ENCODE data around the gene MYCN. TPM values are rescaled to one million over a fixed set of nuclear protein-coding genes. Genes with fewer than 3 reads are reported as not detected.
A peak's percentile ranks its signal among the peaks of the same experiment; 100 is the strongest.

Gene MYCN
- total and polyA plus RNA-seq, 2 of the 4 experiments (the other 2 are of a cell fraction) = not detected

DNA sequence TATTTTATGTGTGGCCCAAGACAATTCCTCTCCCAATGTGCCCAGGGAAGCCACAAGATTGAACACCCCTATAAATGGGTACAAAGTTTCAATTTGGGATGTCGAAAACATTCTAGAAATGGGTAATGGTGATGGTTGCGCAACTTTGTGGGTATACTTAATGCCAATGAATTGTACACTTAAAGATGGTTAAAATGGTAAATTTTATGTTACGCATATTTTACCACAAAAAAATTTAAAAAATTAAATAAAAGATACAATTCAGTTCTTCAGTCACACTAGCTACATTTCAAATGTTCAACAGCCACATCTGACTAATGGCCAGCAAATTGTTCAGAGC lies 34.9 kb downstream of the MYCN start:
- H2AK5ac ChIP-seq (ENCODE audit: low read depth, low read length) = no peak overlapping the region
- H3K4me1 ChIP-seq (ENCODE audit: control insufficient read depth, insufficient read depth, low read length) = no peaks in the 10 kb centered on the region
- ATAC-seq (ENCODE audit: low read depth) (no peak), DNase-seq (no peak)
- no peaks in the 10 kb centered on the region for H4K20me1 ChIP-seq (ENCODE audit: insufficient read depth, low read length)
- H3K9ac ChIP-seq (ENCODE audit: low read depth, low read length) = no peak overlapping the region
- ChIA-PET POLR2A (ENCODE audit: unreplicated experiment) (no interaction called here), CTCF (no interaction called here)
- H3K27me3 ChIP-seq (ENCODE audit: control insufficient read depth, insufficient read depth, low read length) = no peaks in the 10 kb centered on the region
- H3K23ac ChIP-seq (ENCODE audit: low read depth, low read length) = no peak overlapping the region
- H3K9me3 ChIP-seq (ENCODE audit: control insufficient read depth, insufficient read depth, low read length) = peaks cover 23% of the 10 kb centered on the region
- in situ Hi-C loops (cut with MboI; ENCODE audit: low sequenced_read_pairs) = no loop called here
- H3K36me3 ChIP-seq (ENCODE audit: control insufficient read depth, insufficient read depth, low read length) = no peaks in the 10 kb centered on the region
- H3K27ac ChIP-seq (ENCODE audit: insufficient read depth, low read length) = no peak overlapping the region
- no peak overlapping the region for H4K5ac ChIP-seq (ENCODE audit: low read depth, low read length)
- no peaks in the 10 kb centered on the region for H3K9me1 ChIP-seq (ENCODE audit: insufficient read depth, low read length)
- H2BK120ac ChIP-seq (ENCODE audit: low read depth, low read length) = no peak overlapping the region
- no TSS peak for BruUV-seq (replicated peaks)
- no peak overlapping the region for H3K4me2 ChIP-seq (ENCODE audit: low read depth, low read length)
- intact Hi-C loops (cut with micrococcal nuclease) = no loop called here
- no peak overlapping the region for H2BK15ac ChIP-seq (ENCODE audit: low read depth, low read length)
- TF ChIP-seq MXI1 (IDR thresholded peaks at IDR 0.05; ENCODE audit: borderline replicate concordance, low read depth, low read length) (no peak), CEBPB (IDR thresholded peaks at IDR 0.05; ENCODE audit: low read depth, low read length) (peak; percentile 81), NFE2L2 (IDR thresholded peaks at IDR 0.05; ENCODE audit: low read depth, low read length) (no peak), MAZ (IDR thresholded peaks at IDR 0.05; ENCODE audit: borderline replicate concordance, low read depth, low read length) (no peak)
- TF ChIP-seq, protein P1, sequence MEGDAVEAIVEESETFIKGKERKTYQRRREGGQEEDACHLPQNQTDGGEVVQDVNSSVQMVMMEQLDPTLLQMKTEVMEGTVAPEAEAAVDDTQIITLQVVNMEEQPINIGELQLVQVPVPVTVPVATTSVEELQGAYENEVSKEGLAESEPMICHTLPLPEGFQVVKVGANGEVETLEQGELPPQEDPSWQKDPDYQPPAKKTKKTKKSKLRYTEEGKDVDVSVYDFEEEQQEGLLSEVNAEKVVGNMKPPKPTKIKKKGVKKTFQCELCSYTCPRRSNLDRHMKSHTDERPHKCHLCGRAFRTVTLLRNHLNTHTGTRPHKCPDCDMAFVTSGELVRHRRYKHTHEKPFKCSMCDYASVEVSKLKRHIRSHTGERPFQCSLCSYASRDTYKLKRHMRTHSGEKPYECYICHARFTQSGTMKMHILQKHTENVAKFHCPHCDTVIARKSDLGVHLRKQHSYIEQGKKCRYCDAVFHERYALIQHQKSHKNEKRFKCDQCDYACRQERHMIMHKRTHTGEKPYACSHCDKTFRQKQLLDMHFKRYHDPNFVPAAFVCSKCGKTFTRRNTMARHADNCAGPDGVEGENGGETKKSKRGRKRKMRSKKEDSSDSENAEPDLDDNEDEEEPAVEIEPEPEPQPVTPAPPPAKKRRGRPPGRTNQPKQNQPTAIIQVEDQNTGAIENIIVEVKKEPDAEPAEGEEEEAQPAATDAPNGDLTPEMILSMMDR (conservative IDR thresholded peaks at IDR 0.05; ENCODE audit: low read depth, low read length) = no peak
- no peak overlapping the region for H2BK5ac ChIP-seq (ENCODE audit: low read depth, low read length, poor library complexity, severe bottlenecking)
- no peak overlapping the region for H2AK9ac ChIP-seq (replicated peaks; ENCODE audit: low read depth, low read length, poor library complexity)
- H4K91ac ChIP-seq (ENCODE audit: insufficient read depth, low read depth, low read length) = no peak overlapping the region
- H4K8ac ChIP-seq (ENCODE audit: low read depth in 2 of 2, low read length in 2 of 2) = no peak overlapping the region
- no CpG with 5 or more reads among the region's 3 CpGs for WGBS, 2 experiments (ENCODE audit: extremely low coverage in 2 of 2, insufficient read length in 1 of 2)
- no peaks in the 10 kb centered on the region for H3K79me1 ChIP-seq (ENCODE audit: low read depth in 1 of 2, low read length in 2 of 2)
- no peak overlapping the region for H3K4ac ChIP-seq (ENCODE audit: low read depth, low read length)
- no peak overlapping the region for H3K14ac ChIP-seq (replicated peaks; ENCODE audit: low read depth, low read length)
- dilution Hi-C loops (cut with HindIII; ENCODE audit: low sequenced_read_pairs, unreplicated experiment) = no loop called here
- H2BK20ac ChIP-seq (ENCODE audit: low read depth, low read length) = no peak overlapping the region
- no peak overlapping the region for H3K4me3 ChIP-seq (ENCODE audit: insufficient read depth, low read depth, low read length)
- H3K56ac ChIP-seq (ENCODE audit: extremely low read depth, insufficient read depth, low read length) = no peak overlapping the region
- H2AFZ ChIP-seq (replicated peaks; ENCODE audit: low read length, poor library complexity) = no peak overlapping the region
- no peak overlapping the region for H3K18ac ChIP-seq (ENCODE audit: low read depth, low read length)
